ENCODE measurements around the gene BCL2L1. TPM values are rescaled to one million over a fixed set of nuclear protein-coding genes. Genes with fewer than 3 reads are reported as not detected.

Gene BCL2L1
- total RNA-seq, 1 donor from 2014 or later = 52.9 TPM

DNA sequence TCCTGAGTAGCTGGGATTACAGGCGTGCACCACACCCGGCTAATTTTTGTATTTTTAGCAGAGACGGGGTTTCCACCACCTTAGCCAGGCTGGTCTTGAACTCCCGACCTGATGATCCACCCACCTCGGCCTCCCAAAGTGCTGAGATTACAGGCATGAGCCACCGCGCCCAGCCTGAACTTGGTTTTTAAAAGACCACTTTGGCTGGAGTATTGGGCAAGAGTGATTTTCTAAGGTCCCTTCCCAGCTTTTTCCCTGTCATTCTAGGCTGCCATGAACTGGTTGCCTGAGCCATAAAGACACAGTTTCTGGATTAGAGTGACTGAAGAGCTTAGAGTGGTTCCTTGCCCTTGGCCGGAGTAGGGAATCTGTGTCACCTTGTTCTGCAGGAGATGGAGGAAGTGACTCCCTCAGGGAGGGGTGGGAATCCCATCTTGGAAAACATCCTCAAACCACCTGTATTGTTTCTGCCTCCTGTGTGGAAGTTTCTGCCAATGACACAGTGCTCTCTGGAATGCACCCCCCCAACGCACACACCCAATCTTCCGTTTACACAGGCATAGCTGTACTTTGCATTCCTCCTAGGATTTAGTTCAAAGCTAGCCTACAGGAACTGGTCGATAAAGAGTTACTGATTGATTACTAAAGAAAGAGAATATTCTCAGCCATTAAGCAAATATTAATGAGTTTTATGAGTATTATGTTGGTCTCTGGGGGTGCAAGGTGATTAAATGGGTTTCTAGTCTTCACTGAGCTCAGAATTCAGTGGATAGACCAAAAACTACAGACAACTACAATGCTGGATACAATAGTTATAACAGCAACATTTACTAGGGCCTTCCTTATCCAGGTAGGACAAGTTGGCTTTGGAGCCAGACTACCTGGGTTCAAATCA, 18.2 kb downstream of the BCL2L1 start:
- DNase-seq (ENCODE audit: low spot score) = peak; percentile 53
- H3K27me3 Mint-ChIP-seq (ENCODE audit: unreplicated experiment) = peaks cover 1% of the 10 kb centered on the region
- peaks cover 33% of the 10 kb centered on the region for H3K36me3 Mint-ChIP-seq (ENCODE audit: low read depth, unreplicated experiment)
- peak overlapping the region; percentile 56 for H3K4me3 Mint-ChIP-seq (ENCODE audit: unreplicated experiment)
- no peaks in the 10 kb centered on the region for H3K9me3 Mint-ChIP-seq (ENCODE audit: unreplicated experiment)
- peaks cover 45% of the 10 kb centered on the region for H3K4me1 Mint-ChIP-seq (ENCODE audit: unreplicated experiment)
- H3K27ac Mint-ChIP-seq (ENCODE audit: unreplicated experiment) = peak overlapping the region; percentile 93
- TF ChIP-seq, protein P1, sequence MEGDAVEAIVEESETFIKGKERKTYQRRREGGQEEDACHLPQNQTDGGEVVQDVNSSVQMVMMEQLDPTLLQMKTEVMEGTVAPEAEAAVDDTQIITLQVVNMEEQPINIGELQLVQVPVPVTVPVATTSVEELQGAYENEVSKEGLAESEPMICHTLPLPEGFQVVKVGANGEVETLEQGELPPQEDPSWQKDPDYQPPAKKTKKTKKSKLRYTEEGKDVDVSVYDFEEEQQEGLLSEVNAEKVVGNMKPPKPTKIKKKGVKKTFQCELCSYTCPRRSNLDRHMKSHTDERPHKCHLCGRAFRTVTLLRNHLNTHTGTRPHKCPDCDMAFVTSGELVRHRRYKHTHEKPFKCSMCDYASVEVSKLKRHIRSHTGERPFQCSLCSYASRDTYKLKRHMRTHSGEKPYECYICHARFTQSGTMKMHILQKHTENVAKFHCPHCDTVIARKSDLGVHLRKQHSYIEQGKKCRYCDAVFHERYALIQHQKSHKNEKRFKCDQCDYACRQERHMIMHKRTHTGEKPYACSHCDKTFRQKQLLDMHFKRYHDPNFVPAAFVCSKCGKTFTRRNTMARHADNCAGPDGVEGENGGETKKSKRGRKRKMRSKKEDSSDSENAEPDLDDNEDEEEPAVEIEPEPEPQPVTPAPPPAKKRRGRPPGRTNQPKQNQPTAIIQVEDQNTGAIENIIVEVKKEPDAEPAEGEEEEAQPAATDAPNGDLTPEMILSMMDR (IDR thresholded peaks at IDR 0.05; ENCODE audit: unreplicated experiment) = no peak

DNA sequence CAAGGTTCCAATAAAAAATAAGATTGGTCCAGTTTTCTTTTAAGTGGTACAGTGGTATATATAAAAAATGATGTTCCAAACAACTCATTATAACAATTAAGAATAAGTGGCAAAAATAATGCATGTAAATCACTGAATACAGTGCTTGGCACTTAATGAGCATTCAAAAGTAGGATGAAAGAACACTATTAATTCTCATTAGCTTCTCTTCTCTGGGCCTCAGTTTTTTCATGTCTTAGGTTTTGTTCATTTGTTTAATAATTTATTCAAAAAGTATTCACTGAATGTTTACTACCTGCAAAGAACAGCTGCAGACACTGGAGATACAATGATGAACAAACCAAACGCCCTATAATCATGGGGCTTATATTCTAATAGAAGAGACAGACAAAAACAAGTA, 21.1 kb downstream of the BCL2L1 start:
- Mint-ChIP-seq H3K27ac (ENCODE audit: unreplicated experiment) (peak overlapping the region; percentile 84), H3K9me3 (ENCODE audit: unreplicated experiment) (no peaks in the 10 kb centered on the region), H3K4me1 (ENCODE audit: unreplicated experiment) (peaks cover 47% of the 10 kb centered on the region), H3K4me3 (ENCODE audit: unreplicated experiment) (peak overlapping the region; percentile 13), H3K36me3 (ENCODE audit: low read depth, unreplicated experiment) (peaks cover 25% of the 10 kb centered on the region), H3K27me3 (ENCODE audit: unreplicated experiment) (peaks cover 1% of the 10 kb centered on the region)
- TF ChIP-seq, protein P1 (IDR thresholded peaks at IDR 0.05; ENCODE audit: unreplicated experiment) = no peak
- DNase-seq (ENCODE audit: low spot score) = no peak

DNA sequence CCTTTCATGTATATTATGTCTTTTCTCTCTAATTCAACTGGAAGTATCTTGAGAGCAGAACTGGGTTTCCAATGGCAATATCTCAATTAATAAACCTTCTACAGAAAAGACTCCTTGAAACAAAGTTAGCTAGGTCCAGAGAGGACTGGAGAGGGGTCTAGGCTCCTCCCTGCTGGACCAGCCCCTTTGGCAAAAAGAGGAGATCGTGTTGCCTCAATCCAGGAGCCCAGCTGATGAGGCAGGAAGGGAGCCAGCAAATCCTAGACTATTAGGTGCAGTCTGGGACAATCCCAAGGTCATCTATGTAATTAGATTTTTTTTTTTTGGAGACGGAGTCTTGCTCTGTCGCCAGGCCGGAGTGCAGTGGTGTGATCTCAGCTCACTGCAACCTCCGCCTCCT, 21.9 kb downstream of the BCL2L1 start:
- H3K36me3 Mint-ChIP-seq (ENCODE audit: low read depth, unreplicated experiment) = peaks cover 19% of the 10 kb centered on the region
- peaks cover 42% of the 10 kb centered on the region for H3K4me1 Mint-ChIP-seq (ENCODE audit: unreplicated experiment)
- peaks cover 1% of the 10 kb centered on the region for H3K27me3 Mint-ChIP-seq (ENCODE audit: unreplicated experiment)
- H3K9me3 Mint-ChIP-seq (ENCODE audit: unreplicated experiment) = no peaks in the 10 kb centered on the region
- DNase-seq (ENCODE audit: low spot score) = no peak
- peak overlapping the region; percentile 97 for H3K27ac Mint-ChIP-seq (ENCODE audit: unreplicated experiment)
- H3K4me3 Mint-ChIP-seq (ENCODE audit: unreplicated experiment) = no peak overlapping the region
- TF ChIP-seq, protein P1 (IDR thresholded peaks at IDR 0.05; ENCODE audit: unreplicated experiment) = no peak

DNA sequence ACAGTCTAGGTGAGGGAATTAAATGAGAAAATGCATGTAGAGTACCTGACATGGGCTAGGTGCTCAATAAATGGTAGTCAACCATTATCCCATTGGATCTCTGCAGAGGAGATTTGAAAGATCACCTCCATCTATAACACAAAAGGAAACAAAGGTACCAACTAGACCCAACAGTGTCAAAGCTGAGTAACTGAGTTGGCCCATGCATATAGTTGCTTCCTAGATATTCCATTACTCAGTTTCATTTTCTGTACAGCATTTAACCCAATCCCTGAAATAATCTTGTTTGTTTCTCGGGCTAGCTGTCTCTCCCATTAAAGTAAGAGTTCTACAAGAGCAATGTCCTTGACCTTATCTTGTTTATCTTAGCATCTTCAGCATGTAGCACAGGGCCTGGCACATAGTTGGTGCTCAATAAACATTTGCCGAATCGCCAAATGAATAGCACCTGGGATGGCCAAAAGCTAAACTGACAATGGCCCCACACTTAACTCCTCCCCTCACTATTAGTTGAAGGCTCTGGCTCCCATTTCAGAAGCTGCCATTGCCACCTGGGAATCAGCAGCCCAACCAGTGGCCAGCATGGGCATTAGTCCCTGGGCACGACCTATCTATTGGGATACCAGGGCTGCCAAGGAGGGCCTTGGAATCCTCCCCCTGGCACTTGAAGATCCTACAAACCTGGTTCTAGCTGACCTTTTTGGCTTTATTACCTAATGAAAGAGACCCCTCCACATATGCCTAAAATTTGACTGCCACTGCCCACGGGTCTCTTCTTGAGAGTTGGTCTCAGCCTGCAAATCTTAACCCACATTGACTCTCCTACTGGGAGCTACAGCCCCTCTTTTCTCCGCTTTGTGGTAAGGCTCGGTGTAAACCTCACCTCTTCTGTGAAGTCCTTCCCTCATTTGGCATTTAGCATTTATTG, 22.6 kb downstream of the BCL2L1 start:
- Mint-ChIP-seq H3K36me3 (ENCODE audit: low read depth, unreplicated experiment) (peaks cover 22% of the 10 kb centered on the region), H3K9me3 (ENCODE audit: unreplicated experiment) (no peaks in the 10 kb centered on the region), H3K4me1 (ENCODE audit: unreplicated experiment) (peaks cover 44% of the 10 kb centered on the region), H3K4me3 (ENCODE audit: unreplicated experiment) (no peak overlapping the region), H3K27ac (ENCODE audit: unreplicated experiment) (peak overlapping the region; percentile 97), H3K27me3 (ENCODE audit: unreplicated experiment) (peaks cover 2% of the 10 kb centered on the region)
- no peak for DNase-seq (ENCODE audit: low spot score)
- TF ChIP-seq, protein P1 (IDR thresholded peaks at IDR 0.05; ENCODE audit: unreplicated experiment) = no peak

Data from endothelial cell (in vitro differentiated cells).